ENCODE results near the gene RRP1B. TPM values are rescaled to one million over a fixed set of nuclear protein-coding genes. Genes with fewer than 3 reads are reported as not detected.

The RRP1B gene
- total and polyA plus RNA-seq, 9 of the 15 experiments (the other 6 are each of a cell fraction or from before 2014, with no cell fraction given) = 6.8 to 66.6 (median 41.9) TPM

GRCh38 chr21:43728467-43729390, 69.4 kb downstream of the RRP1B start (continued):
- TF ChIP-seq ARID3B (CRISPR knock-in tag; IDR thresholded peaks at IDR 0.05; ENCODE audit: borderline replicate concordance) = no peak

GRCh38 chr21:43731476-43731875, 72.1 kb downstream of the RRP1B start:
- peaks cover 21% of the 10 kb centered on the region for H4K20me1 ChIP-seq (replicated peaks; ENCODE audit: control insufficient read depth, insufficient read depth, low read length)
- peaks cover 85% of the 10 kb centered on the region for H3K79me2 ChIP-seq (ENCODE audit: control insufficient read depth, insufficient read depth, low read length)
- no peak overlapping the region for H3K27ac ChIP-seq (ENCODE audit: extremely low read depth, low read depth, low read length)
- no peak overlapping the region for H3K4me2 ChIP-seq (ENCODE audit: insufficient read depth, low read length)
- no peak overlapping the region for H3K4me3 ChIP-seq
- in situ Hi-C loops (cut with MboI) = no loop called here
- peaks cover 25 to 69% of the 10 kb centered on the region in 2 experiments for H3K4me1 ChIP-seq (replicated peaks in 1 of 2; ENCODE audit: control insufficient read depth in 2 of 2, insufficient read depth in 2 of 2, low read length in 2 of 2)
- DNase-seq (ENCODE audit: extremely low read depth in 1 of 4, low spot score in 3 of 4) = no peak
- peak overlapping the region in 1 of 2 experiments; percentile 79; a peak in 2 of 4 replicates for H3K9ac ChIP-seq (ENCODE audit: insufficient read depth in 1 of 2, low read depth in 2 of 2, low read length in 2 of 2)
- BruUV-seq (replicated peaks) = no TSS peak
- H3K9me3 ChIP-seq (replicated peaks; ENCODE audit: control insufficient read depth, insufficient read depth, low read depth, low read length) = no peaks in the 10 kb centered on the region
- intact Hi-C loops (cut with micrococcal nuclease) = no loop called here
- POLR2A ChIA-PET = interaction anchor here (0.5 kb wide), 1 partner anchor 14 kb away, joined by 3 read pairs; no protein-coding TSS in a partner anchor
- peaks cover 3% of the 10 kb centered on the region for H3K9me1 ChIP-seq (ENCODE audit: control insufficient read depth, insufficient read depth, low read length)
- FAIRE-seq = no peak
- 87% methylated on average over 6 of the region's 6 CpGs for WGBS (ENCODE audit: insufficient coverage, low coverage, missing lambda C conversion rate)
- CTCF ChIA-PET (ENCODE audit: low intra/inter-chr PET ratio) = no interaction called here
- no peak for ATAC-seq
- H3K36me3 ChIP-seq (ENCODE audit: control insufficient read depth, insufficient read depth, low read length) = peaks cover 68% of the 10 kb centered on the region
- H3K27me3 ChIP-seq (ENCODE audit: control insufficient read depth in 2 of 2, insufficient read depth in 2 of 2, low read length in 2 of 2) = no peaks in the 10 kb centered on the region
- no peak overlapping the region for H2AFZ ChIP-seq (ENCODE audit: low read depth, low read length)
- TF ChIP-seq GTF3C2 (IDR thresholded peaks at IDR 0.05; ENCODE audit: borderline replicate concordance, extremely low read depth, insufficient read length) (no peak), ZNF174 (CRISPR knock-in tag; IDR thresholded peaks at IDR 0.05) (no peak), SMAD3 (CRISPR knock-in tag; conservative IDR thresholded peaks at IDR 0.05) (no peak), ZNF280B (CRISPR knock-in tag; IDR thresholded peaks at IDR 0.05) (no peak), SMARCE1 (IDR thresholded peaks at IDR 0.05) (no peak), CTCFL (IDR thresholded peaks at IDR 0.05; ENCODE audit: borderline replicate concordance, insufficient read depth, low read depth, low read length, poor library complexity, severe bottlenecking) (no peak), MXI1 (IDR thresholded peaks at IDR 0.05; ENCODE audit: low read depth, low read length) (no peak), ZNF224 (CRISPR knock-in tag; IDR thresholded peaks at IDR 0.05) (no peak), ZNF212 (CRISPR knock-in tag; IDR thresholded peaks at IDR 0.05) (no peak), ZNF707 (CRISPR knock-in tag; conservative IDR thresholded peaks at IDR 0.05) (no peak)

Measured in K562 (cell line).